Stimulated activated CD8-positive, alpha-beta memory T cell treated with anti-CD3 and anti-CD28 coated beads, Interleukin-2, amount 100 ng/mL, for 1 hour (primary cell): Measurements from ENCODE around the gene WFDC11.

Experiments used
- DNase-seq, 2 donors: peaks; one replicate each; pipeline ENCODE4 v3.0.0-alpha.2; 2020; ENCODE audit warnings: low read depth in 2 of 2

The WFDC11 gene

GRCh38 chr20:45626540-45626939 lies 43.5 kb downstream of the WFDC11 start:
- no peak for DNase-seq

- no peak for DNase-seq
Measured at GRCh38 chr20:45621593-45621992, 48.4 kb downstream of the WFDC11 start.

GRCh38 chr20:45617591-45617990 lies 52.4 kb downstream of the WFDC11 start:
- no peak for DNase-seq

- DNase-seq, result no peak
Measured at GRCh38 chr20:45612314-45612713, 57.7 kb downstream of the WFDC11 start.

- no peak for DNase-seq
Measured at GRCh38 chr20:45611054-45611453, 59.0 kb downstream of the WFDC11 start.

- DNase-seq, result no peak
Measured at GRCh38 chr20:45607810-45608209, 62.2 kb downstream of the WFDC11 start.
